ENCODE results near the gene C5orf47. TPM values are rescaled to one million over a fixed set of nuclear protein-coding genes. Genes with fewer than 3 reads are reported as not detected.
"Not testable (repeated sequence)": the region's sequence is repeated elsewhere in the genome, so short reads cannot be mapped to it uniquely, and the experiment has no call there.

Gene C5orf47
- polyA plus RNA-seq, 1 donor, result 0.14 TPM

DNA sequence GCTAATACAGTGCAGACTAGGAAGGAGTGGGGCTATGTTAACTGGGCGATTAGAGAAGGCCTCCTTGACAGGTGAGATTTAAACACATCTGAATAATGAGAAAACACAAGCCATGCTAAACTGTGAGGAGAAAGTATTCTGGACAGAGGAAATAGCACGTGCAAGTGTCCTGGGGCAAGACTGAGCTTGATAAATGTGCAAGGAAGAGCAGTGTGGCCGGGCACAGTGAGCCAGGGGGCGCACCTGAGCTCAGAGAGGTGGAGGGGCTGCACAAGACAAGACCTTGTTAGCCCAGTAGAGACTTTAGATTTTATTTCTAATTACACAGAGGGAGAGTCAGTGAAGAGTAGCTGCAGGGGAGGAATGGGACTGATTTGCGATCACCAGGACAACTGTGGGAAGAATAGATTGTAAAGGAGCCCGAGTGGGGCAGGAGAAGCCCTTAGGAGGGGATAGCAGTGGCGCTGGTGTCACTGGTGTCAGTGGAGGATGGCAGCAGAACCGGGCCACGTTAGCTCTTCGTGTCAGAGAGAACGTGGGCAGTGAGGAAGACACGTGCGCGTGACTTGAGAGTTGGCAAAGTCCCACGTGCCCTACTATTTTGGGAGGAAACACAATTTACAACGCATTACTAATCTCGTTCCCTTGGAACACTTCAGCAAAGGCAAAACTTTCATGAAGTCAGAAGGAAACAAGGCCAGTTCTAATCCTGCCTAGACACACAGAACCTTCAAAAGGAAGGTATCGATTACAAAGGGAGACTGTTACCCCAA lies 17.9 kb upstream of the C5orf47 start:
- no peak for DNase-seq (ENCODE audit: low read depth)

DNA sequence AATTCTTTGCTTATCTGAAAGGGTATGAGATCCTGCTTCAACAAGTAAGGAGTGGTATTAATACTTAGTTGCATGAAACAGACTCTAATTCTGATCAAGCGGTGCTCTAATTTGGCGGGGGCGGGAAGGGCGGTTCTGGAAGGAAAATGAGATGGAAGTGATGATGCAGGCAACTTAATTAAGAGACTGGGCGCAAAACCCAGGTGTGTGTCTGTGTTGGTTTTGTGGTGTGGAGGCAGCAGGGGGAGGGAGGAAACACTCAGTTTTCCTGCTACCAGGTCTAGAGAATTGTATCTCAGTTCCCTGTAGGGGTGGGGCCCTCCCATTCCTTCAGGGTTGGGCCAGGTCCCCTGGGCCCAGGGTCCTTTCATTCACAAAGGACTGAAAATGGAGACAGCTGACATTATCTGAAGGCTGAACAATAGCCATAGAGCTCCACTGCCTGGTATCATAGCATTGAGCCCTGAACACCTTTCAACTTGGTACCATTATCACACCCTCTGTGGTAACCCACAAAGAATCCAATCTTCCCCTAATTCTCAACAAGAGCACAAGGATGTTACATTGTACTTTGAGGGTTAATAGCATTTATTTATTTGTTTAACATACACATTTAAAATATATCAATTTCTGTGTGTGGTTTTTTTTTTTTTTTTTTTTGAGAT lies 17.2 kb upstream of the C5orf47 start:
- DNase-seq (ENCODE audit: low read depth), result no peak

- DNase-seq (ENCODE audit: low read depth), result no peak
Observed at GRCh38 chr5:173972607-173972924, 16.4 kb upstream of the C5orf47 start.

GRCh38 chr5:173972925-173973615 lies 15.9 kb upstream of the C5orf47 start:
- peak; percentile 62 for DNase-seq (ENCODE audit: low read depth)

DNA sequence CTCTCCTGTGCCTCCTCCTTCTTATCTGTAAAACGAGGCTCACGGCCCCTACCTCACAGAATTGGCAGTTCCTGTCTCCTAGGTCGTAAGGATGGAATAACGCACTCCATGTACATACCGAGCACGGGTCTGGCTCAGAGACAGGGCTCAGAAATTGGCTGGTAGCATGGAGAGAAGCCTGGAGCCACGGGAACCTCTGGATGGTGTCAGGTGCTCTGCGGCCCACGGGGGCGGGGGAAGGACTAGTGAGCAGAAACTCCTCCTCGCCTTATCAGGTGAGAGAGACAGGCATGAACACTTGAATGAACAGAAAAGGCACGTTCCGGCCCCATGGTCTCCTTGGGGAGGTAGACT lies 15.4 kb upstream of the C5orf47 start:
- no peak for DNase-seq (ENCODE audit: low read depth)

DNA sequence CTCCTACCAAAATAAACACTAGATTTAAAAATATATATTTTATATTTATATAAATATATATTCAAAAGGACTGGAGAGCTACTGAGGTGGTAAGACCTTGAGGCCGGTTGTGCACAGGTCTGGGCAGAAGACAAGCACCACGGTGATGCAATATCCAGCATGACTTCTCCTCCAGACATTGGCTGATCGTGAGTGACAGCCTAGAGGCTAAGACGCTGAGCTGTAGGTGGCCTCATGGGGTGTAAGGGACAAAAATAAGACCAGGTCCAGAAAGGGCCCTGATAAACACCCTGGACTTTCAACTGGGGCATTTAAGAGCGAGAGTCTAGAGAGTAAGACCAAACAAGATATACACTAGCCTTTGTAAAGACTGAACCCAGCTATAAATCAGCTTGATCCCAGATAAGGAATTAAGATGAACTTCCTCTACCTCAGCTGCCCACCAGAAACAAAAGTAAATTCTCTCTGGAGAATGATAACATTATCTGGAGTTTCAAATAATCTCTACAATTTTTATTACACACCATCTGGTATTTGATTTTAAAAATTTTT lies 14.2 kb upstream of the C5orf47 start:
- DNase-seq (ENCODE audit: low read depth), result no peak

DNA sequence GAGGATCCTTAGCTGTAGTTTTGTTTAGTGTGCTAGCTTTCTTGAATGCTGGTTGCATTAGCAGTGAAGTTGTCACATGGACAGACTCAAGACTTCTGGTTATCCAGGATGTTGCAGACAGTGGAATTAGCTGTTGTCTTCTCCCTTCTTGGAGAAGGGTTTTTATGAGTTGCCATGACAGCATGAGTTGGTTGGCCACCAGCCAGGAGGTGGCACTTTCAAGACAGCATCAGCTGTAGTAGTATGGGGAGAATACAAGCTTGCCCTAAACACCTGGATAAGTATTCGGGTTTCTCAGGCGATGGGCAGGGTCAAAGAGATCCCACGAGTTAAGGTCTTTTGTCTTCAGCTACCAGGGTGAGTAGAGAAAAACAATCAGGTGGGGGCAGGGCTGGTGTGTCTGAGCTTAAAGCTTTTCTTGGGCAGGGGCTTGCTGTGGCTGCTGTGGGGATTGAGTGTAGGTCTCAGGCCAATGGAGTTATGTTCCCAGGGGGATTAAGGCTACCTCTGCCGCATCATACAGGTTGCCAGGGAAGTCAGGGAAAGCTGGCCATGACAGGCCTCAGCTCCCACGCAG lies 7.7 kb upstream of the C5orf47 start:
- DNase-seq (ENCODE audit: low read depth), result no peak

- DNase-seq (ENCODE audit: low read depth), result no peak
Observed at GRCh38 chr5:173984218-173984617, 4.8 kb upstream of the C5orf47 start.

DNA sequence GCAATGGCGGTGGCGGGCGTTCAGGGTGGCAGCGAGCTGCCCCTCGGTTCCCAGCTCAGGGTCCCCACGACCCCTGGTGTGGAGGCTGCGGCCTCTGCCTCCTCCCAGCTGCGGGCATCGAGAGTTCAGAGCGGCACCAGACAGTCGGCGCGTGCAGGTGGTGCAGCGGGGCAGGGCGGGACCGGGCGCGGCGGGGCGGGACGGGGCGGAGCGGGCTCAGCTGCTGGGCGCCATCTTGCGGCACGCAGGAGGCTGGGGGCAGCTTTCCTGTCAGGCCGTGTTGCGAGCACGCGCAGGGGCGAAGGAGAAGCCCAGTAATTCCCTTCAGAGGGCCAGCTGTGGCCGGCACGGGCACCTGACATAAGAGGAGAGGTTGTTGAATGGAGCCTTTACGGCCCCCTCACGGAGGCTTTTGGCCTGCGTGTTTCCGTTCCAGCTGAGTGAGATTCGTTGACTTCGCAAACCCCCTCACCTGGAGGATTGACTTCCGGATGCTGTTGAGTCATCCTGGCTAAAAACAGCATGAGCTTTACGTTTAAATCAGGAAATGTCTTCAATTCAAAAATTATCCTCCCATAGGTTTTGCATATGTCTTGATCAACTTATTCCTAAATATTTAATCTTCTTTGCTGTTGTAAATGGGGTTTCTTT lies 587 bp downstream of the C5orf47 start:
- DNase-seq (ENCODE audit: low read depth), result no peak

- DNase-seq (ENCODE audit: low read depth), result no peak
Observed at GRCh38 chr5:173997331-173997730, 8.4 kb downstream of the C5orf47 start.

GRCh38 chr5:173998531-173998930 lies 9.6 kb downstream of the C5orf47 start:
- DNase-seq (ENCODE audit: low read depth), result no peak

- no peak for DNase-seq (ENCODE audit: low read depth)
Observed at GRCh38 chr5:174000076-174000475, 11.1 kb downstream of the C5orf47 start.

- no peak for DNase-seq (ENCODE audit: low read depth)
Observed at GRCh38 chr5:174003795-174004194, 14.8 kb downstream of the C5orf47 start.

GRCh38 chr5:174008922-174009321 lies 20.0 kb downstream of the C5orf47 start:
- DNase-seq (ENCODE audit: low read depth), result no peak

- no peak for DNase-seq (ENCODE audit: low read depth)
Observed at GRCh38 chr5:174010365-174010764, 21.4 kb downstream of the C5orf47 start.

- no peak for DNase-seq (ENCODE audit: low read depth)
Observed at GRCh38 chr5:174011441-174011840, 22.5 kb downstream of the C5orf47 start.

GRCh38 chr5:174020069-174020927 lies 31.3 kb downstream of the C5orf47 start:
- not testable (repeated sequence) for DNase-seq (ENCODE audit: low read depth)

DNA sequence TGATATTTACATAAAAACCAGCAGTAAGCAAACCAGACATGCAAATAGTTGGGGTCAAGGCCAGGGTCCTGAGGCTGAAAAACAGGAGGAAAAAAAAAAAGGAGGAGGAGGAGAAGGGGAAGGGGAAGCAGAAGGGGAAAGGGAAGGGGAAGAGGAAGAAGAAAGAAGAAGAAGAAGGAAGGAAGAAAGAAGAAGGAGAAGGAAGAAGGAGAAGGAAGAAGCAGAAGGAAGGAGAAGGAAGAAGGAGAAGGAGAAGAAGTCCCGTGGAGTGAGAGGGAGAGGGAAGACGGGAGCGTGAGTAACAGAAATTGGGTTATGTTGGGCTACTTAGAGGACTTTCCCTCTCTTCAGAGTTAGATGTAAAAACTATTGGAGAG lies 31.9 kb downstream of the C5orf47 start:
- no peak for DNase-seq (ENCODE audit: low read depth)

- DNase-seq (ENCODE audit: low read depth), result no peak
Observed at GRCh38 chr5:174022384-174023095, 33.6 kb downstream of the C5orf47 start.

DNA sequence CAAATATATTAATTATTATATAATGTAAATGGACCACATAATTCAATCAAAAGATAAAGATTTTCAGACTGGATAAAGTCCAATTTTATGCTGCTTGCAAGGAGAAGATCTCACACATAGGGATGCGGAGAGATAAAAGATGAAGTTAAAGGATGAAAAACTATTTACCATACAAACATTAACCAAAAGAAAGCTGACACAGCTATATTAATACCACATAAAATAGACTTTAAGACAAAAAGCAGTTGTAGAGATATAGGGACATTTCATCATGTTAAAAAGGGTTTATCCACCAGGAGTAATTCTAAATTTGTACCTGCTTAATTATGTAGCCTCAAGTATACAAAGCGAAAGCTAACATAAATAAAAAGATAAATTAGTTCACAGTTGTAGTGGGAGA lies 41.3 kb downstream of the C5orf47 start:
- no peak for DNase-seq (ENCODE audit: low read depth)
